SK-N-DZ (cell line): ENCODE results near the gene C6orf62.
"Not testable (repeated sequence)": the region's sequence is repeated elsewhere in the genome, so short reads cannot be mapped to it uniquely, and the experiment has no call there.

Source experiments
- DNase-seq: peaks from one replicate; pipeline ENCODE4 v3.0.0-alpha.2; 2015; ENCODE audit warnings: low spot score

The C6orf62 gene

GRCh38 chr6:24743265-24743943, 24.4 kb upstream of the C6orf62 start:
- no peak for DNase-seq

GRCh38 chr6:24742216-24742738, 23.3 kb upstream of the C6orf62 start:
- no peak for DNase-seq

GRCh38 chr6:24740861-24741260, 21.9 kb upstream of the C6orf62 start:
- no peak for DNase-seq

DNA sequence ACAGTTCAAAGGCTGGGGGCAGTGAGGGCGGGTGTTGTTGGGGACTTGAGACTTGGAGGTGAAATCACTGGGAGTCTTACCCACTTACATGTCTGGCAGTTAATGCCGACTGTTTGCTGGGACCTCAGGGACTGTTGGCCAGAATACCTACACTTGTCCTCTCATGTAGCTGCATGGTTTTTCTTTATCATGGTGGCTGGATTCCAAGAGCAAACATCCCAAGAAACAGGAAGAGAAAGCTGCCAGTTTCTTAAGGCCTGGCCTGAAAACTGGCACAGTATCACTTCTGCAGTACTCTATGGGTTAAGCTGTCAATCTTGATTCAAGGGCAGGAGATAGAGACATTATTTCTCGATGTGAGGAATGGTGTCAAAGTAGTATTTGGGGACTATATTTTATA, 19.8 kb upstream of the C6orf62 start:
- DNase-seq, result no peak

DNA sequence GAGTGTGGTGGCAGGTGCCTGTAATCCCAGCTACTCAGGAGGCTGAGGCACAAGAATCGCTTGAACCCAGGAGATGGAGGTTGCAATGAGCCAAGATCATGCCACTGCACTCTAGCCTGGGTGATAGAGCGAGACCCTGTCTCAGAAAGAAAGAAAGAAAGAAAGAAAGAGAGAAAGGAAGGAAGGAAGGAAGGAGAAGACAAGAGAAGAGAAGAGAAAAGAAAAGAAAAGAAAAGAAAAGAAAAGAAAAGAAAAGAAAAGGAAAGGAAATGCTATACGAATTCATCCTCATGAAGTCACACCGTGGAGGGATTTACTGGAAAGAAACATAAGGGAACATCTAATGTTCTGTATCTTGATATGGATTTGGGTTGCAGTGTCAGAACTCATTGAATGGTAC, 15.8 kb upstream of the C6orf62 start:
- DNase-seq, result not testable (repeated sequence)

- DNase-seq, result no peak
Observed at GRCh38 chr6:24734166-24734565, 15.2 kb upstream of the C6orf62 start.

GRCh38 chr6:24731456-24732134, 12.6 kb upstream of the C6orf62 start:
- DNase-seq, result not testable (repeated sequence)

GRCh38 chr6:24730653-24731052, 11.7 kb upstream of the C6orf62 start:
- DNase-seq, result not testable (repeated sequence)

DNA sequence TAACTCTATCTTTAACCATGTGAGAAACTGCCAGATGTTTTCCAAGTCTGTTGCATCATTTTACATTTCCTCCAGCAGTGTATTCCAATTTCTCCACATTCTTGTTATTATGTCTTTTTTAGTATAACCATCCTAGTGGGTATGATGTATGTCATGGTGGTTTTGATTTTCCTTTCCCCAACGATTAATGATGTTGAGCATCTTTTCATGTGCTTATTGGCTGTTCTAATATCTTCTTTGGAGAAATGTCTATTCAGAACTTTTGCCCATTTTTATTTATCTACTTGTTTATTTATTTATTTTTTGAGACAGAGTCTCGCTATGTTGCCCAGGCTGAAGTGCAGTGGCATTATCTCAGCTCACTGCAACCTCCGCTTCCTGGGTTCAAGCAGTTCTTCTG, 4.3 kb upstream of the C6orf62 start:
- no peak for DNase-seq

GRCh38 chr6:24721461-24722215, 2.7 kb upstream of the C6orf62 start:
- no peak for DNase-seq

GRCh38 chr6:24720604-24721460, 1.9 kb upstream of the C6orf62 start:
- peak; percentile 100 for DNase-seq

- peak; percentile 20 for DNase-seq
Observed at GRCh38 chr6:24720131-24720603, 1.2 kb upstream of the C6orf62 start.

GRCh38 chr6:24718449-24719124, 367 bp downstream of the C6orf62 start:
- no peak for DNase-seq

- DNase-seq, result not testable (repeated sequence)
Observed at GRCh38 chr6:24716602-24717148, 2.3 kb downstream of the C6orf62 start.

DNA sequence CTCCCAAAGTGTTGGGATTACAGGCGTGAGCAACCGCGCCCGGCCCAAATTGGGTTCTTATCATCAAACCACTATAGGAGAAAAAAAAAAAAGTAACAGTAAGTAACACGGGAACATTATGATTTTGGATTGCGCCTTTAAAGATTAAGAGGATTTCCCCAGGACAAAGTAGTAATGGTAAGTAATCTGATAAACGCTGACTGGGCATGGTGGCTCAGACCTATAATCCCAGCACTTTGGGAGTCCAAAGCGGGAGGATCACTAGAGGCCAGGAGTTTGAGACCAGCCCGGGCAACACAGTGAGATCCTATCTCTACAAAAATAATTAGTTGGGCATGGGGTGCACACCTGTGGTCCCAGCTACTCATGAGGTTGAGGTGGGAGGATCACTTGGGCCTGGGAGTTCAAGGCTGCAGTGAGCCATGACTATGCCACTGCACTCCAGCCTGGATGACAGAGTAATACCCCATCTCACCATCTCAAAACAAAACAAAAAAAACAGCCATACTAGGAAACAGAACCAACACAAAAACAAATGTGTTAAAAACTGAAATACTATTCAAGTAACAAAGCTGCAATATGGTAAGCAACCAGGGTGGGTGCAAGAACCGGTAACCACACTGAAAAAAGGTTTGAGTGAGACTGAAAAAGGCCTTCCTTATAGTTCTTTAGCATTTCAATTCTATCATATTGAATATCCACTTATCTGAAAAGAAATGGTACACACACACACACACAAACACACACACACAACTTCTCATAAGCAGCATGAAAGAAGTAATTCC, 8.2 kb downstream of the C6orf62 start:
- no peak for DNase-seq

DNA sequence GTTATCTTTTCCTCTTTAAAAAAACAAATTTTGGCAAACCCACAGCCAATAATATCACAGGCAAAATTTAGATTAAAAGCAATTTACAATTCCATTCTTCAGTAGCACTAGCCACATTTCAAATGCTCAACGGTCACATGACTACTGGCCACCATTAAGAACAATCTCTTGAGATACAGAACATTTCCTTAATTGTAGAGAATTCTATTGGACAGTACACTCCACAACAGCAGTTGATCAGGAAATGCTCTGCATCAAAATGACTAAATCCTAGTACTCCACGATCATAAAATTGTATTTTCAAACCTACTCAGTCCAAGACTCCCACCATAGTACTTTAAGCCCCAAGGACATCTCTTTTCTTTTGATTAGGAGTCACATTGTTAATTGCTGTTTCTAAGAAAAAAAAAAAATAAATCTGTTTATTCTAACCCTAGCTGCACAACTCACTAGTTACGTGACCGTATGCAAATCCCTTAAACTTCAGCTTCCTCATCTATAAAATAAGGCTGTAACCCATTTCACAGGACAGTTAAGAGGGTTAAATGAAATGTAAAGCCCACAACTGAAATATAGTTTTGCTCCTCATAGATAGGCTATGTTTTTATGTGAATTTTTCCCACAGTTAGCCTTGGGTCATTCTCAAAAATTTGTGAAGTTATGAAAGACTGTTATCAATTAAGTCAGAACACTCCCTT, 9.8 kb downstream of the C6orf62 start:
- DNase-seq, result no peak

DNA sequence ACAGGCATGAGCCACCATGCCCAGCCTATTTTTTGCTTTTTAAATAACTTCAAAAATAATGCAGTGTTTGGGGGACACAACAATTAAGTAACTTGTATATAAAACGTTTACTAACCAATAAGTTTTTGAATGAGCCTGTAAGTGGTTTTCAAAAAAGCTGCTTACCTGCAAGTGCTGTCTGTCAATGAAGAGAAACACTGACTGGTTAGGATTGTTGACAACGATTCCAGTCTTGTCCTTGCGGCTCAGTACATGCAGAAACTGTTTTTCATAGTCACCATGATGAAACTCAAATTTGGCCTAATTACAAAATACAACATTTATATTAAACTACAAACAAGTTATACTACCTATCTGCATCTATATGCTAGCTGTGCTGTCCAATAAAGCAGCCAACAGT, 10.3 kb downstream of the C6orf62 start:
- DNase-seq, result no peak

DNA sequence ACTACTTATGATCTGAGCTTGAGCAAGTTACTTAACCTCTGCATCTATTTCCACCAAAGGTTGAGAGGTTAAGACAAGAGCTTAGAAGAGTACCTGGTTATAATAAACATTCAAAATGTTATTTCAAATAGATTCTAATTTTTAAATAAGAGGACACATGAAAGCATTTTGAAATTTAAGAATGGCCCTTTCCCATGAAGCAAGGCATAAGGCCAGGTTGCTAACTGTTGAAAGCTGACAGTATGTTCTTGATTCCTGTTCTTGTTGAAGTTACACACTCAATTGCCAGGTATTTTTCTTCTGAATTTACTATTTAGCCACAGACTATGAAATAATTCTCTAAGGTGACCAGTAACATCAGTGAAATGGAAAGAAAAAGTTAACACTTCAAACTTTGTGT, 14.5 kb downstream of the C6orf62 start:
- DNase-seq, result no peak

GRCh38 chr6:24702720-24703282, 16.2 kb downstream of the C6orf62 start:
- no peak for DNase-seq
